ENCODE results near the gene PALLD.
A peak's percentile ranks its signal among the peaks of the same experiment; 100 is the strongest.
"Not testable (repeated sequence)": the region's sequence is repeated elsewhere in the genome, so short reads cannot be mapped to it uniquely, and the experiment has no call there.

The PALLD gene

GRCh38 chr4:168724686-168725411, 228.0 kb downstream of the PALLD start:
- peak; percentile 83 for DNase-seq (ENCODE audit: low read depth)

GRCh38 chr4:168725930-168726329, 229.1 kb downstream of the PALLD start:
- TF ChIP-seq CTCF (conservative IDR thresholded peaks at IDR 0.05; ENCODE audit: low read length), result no peak
- no peak overlapping the region for H3K4me3 ChIP-seq (ENCODE audit: low read length)
- no peak for DNase-seq (ENCODE audit: low read depth)

More at GRCh38 chr4:168724686-168725411, 228.0 kb downstream of the PALLD start:
- H3K4me3 ChIP-seq (ENCODE audit: low read length), result no peak overlapping the region
- no peak for TF ChIP-seq CTCF (conservative IDR thresholded peaks at IDR 0.05; ENCODE audit: low read length)

DNA sequence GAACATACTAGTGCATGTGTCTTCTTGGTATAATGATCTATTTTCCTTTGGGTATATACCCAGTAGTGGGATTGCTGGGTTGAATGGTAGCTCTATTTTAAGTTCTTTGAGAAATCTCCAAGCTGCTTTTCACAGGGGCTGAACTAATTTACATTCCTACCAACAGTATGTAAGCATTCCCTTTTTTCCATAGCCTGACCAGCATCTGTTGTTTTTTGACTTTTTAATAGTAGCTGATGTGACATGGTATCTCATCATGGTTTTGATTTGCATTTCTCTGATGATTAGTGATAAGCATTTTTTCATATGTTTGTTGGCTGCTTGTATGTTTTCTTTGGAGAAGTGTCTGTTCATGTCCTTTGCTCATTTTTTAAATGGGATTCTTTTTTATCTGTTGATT, 230.3 kb downstream of the PALLD start:
- not testable (repeated sequence) for H3K4me3 ChIP-seq (ENCODE audit: low read length); DNase-seq (ENCODE audit: low read depth)

- DNase-seq (ENCODE audit: low read depth), result no peak
- no peak for TF ChIP-seq CTCF (conservative IDR thresholded peaks at IDR 0.05; ENCODE audit: low read length)
- no peak overlapping the region for H3K4me3 ChIP-seq (ENCODE audit: low read length)
Measured at GRCh38 chr4:168731006-168731636, 234.3 kb downstream of the PALLD start.

GRCh38 chr4:168731706-168732414, 235.0 kb downstream of the PALLD start:
- no peak for DNase-seq (ENCODE audit: low read depth)
- TF ChIP-seq CTCF (conservative IDR thresholded peaks at IDR 0.05; ENCODE audit: low read length), result no peak
- no peak overlapping the region for H3K4me3 ChIP-seq (ENCODE audit: low read length)

DNA sequence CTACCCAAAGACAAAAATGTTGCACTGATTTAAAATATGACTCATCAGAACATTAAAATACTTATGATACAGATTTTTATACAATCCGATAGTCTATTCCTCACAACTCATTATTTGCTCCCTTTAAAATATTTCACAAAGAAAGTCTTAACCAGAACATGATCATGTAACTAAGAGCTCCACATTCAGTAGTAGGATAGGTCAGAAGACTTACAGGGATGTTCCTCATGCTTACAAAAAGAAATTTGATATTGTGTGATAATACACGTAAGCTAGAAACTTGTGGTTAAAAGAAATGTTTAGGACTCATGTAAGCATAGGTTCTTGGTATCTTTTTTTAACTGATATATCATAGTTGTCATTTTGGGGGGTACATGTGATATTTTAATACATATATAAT, 235.9 kb downstream of the PALLD start:
- no peak for DNase-seq (ENCODE audit: low read depth)
- TF ChIP-seq CTCF (conservative IDR thresholded peaks at IDR 0.05; ENCODE audit: low read length), result no peak
- no peak overlapping the region for H3K4me3 ChIP-seq (ENCODE audit: low read length)

- no peak for TF ChIP-seq CTCF (conservative IDR thresholded peaks at IDR 0.05; ENCODE audit: low read length)
- DNase-seq (ENCODE audit: low read depth), result no peak
- H3K4me3 ChIP-seq (ENCODE audit: low read length), result no peak overlapping the region
Measured at GRCh38 chr4:168734703-168735678, 238.1 kb downstream of the PALLD start.

Data from AG10803 (cell line).